Brain microvascular endothelial cell (primary cell): Measurements from ENCODE around the gene HOXA6.

ENCODE experiments used
- DNase-seq: peaks from one replicate; pipeline ENCODE4 v3.0.0-alpha.2; 2020
- H3K27ac ChIP-seq: fragments of 250-450 bp; sonication (Bioruptor Pico); 2 replicates; pipeline ENCODE4 v1.5.1; 2020; ENCODE audit warnings: mild to moderate bottlenecking, moderate library complexity
- H3K27me3 ChIP-seq: fragments of 250-450 bp; sonication (Bioruptor Pico); replicated peaks from 2 replicates; pipeline ENCODE4 v1.5.1; 2020; ENCODE audit warnings: mild to moderate bottlenecking
- H3K36me3 ChIP-seq: fragments of 250-450 bp; sonication (Bioruptor Pico); replicated peaks from 2 replicates; pipeline ENCODE4 v1.5.1; 2020; ENCODE audit warnings: mild to moderate bottlenecking
- H3K4me3 ChIP-seq: 2 replicates; pipeline ENCODE4 v1.5.1; 2011; ENCODE audit warnings: low read depth, mild to moderate bottlenecking, control low read depth, low read length, moderate library complexity
- in situ Hi-C: cut with HindIII; loops from 2 replicates; pipeline ENCODE4 v1.10.0; 2017; ENCODE audit warnings: low sequenced_read_pairs, low pct_ligation_motif_present
- TF ChIP-seq, protein P1 (sequence below): IDR thresholded peaks from 2 replicates; pipeline ENCODE4 v1.5.1; 2011; ENCODE audit warnings: low read depth, mild to moderate bottlenecking, moderate library complexity, low read length, control low read depth, inconsistent platforms; ENCODE audit errors: missing control alignments

HOXA6 gene

DNA sequence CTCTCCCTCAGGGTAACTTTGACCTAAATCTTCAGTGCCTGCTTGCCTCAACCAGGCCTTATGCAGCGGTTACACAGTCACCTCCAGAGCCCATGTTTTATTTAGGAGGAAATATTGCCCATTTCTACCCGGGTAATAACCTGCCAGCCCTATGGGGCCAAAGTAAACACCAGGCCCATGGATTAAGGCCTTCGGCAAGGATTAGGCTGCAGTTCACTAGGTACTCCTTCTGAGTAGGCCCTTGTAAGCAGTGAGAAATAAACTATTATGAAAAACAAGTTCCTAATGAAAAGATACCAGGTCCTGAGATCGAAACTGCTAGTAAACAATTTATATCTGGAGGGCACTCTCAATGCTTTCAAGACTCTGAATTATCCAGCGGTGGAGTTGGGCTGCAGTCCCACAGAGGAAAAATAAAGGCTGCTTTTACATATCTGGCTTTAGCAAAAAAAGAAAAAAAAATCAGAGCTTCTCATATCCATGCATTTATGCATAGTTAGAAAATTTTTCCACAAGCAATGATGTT, 30.3 kb upstream of the HOXA6 start:
- in situ Hi-C loops: no loop called here
- no peak overlapping the region for H3K27ac ChIP-seq
- H3K36me3 ChIP-seq: no peaks in the 10 kb centered on the region
- H3K4me3 ChIP-seq: no peak overlapping the region
- TF ChIP-seq, protein P1, sequence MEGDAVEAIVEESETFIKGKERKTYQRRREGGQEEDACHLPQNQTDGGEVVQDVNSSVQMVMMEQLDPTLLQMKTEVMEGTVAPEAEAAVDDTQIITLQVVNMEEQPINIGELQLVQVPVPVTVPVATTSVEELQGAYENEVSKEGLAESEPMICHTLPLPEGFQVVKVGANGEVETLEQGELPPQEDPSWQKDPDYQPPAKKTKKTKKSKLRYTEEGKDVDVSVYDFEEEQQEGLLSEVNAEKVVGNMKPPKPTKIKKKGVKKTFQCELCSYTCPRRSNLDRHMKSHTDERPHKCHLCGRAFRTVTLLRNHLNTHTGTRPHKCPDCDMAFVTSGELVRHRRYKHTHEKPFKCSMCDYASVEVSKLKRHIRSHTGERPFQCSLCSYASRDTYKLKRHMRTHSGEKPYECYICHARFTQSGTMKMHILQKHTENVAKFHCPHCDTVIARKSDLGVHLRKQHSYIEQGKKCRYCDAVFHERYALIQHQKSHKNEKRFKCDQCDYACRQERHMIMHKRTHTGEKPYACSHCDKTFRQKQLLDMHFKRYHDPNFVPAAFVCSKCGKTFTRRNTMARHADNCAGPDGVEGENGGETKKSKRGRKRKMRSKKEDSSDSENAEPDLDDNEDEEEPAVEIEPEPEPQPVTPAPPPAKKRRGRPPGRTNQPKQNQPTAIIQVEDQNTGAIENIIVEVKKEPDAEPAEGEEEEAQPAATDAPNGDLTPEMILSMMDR: no peak
- peaks cover 93% of the 10 kb centered on the region for H3K27me3 ChIP-seq
- no peak for DNase-seq

DNA sequence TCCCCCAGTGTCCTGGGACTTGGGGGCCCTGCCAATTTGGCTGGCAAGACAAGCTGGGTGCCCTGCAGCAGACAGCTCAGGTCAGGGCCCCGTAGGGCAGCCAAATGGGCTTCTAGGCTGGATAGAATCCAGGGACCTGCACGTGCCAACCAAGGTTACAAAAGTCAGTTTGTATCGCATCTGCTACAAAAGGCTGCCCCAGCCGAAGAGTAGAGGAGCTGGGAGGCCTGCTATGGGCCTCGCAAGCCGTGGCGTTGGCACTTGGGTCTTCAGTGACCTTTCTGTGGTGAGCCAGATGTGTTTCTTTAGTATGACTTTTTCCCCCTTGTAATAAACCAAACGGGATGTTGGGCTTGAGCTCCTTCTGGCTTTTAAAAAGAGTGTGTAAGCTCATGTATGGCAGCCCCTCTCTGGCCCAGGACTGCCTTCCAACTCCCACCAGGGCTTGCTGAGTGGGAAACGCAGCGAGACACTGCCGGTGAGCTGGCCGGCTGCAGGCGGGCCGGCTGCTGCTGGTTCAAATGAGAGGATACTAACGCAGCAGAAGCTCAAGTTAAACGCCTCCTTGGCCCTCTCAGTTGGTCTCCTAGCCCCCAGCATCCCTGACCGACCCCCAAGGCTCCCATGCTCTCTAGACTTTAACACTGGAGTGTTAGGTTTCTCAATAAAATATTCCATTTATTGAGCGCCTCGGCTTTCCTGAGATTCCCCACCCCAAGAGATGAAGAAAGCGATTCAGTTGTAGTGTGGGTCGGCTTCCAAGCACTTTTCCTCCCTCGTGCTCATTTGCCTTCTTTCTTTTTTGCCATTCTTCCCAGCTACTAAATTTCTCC, 29.6 kb upstream of the HOXA6 start:
- Histone ChIP-seq H3K4me3 (no peak overlapping the region), H3K27ac (no peak overlapping the region), H3K36me3 (no peaks in the 10 kb centered on the region), H3K27me3 (peaks cover 93% of the 10 kb centered on the region)
- DNase-seq: no peak
- TF ChIP-seq, protein P1: no peak
- in situ Hi-C loops: no loop called here

DNA sequence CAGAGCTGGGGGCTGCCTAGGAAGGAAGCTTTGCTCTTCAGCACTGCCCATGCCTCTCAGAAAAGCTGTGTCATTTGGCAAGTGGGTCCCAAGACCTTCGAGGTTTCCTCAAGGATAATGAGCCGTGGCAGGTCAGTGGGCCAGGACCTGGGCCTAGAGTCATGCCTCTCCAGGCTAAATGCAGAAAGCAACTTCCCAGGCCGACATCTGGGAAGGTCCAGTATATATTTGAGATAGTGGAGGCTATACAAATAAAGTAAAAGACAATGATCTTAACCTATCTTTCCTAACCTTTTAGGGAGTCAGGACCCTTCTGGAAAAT, 28.9 kb upstream of the HOXA6 start:
- in situ Hi-C loops: no loop called here
- no peak for DNase-seq
- no peak overlapping the region for H3K27ac ChIP-seq

DNA sequence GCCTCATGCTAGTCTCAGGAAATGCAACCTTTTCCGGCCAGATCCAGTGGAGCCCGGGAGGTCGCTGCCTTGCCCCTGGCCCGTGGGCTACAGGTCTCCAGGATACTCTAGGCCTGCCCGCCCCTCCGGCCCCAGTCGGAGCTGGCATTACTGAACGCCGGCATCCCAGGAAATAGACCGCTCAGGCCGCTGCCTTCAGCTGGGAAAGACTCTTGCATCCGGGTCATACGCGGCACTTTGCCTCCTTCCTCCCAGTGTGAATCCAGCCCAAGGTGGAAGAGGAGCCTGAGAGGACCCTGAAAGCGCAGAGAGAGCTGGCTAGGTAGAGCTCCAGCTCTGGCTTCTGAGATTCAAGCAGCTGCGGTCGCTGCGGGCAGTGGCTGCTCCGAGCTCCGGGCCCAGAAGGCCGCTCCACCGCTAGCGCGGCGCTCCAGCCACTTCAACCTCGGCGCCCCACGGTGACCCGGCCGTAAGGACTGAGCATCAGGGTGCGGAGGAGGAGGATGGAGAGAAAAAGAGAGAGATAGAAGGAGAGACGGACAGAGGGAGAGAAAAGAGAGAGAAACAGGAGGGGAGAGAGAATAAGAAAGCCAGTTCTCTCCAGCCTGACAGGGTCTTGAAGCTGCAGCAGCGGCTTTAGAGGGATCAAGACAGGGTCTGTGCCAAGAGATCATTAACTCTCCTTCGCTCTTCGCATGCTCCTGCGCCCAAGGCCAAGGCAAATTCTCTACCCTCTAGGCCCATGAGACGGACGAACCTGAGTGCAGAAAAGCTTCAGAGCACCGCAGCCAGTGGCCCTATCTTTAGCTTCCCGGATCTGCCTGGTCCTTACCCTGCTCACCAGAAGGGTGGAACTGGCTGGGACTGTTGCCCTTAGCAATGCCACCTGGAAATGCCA, 28.3 kb upstream of the HOXA6 start:
- Histone ChIP-seq H3K27ac (no peak overlapping the region), H3K4me3 (no peak overlapping the region), H3K27me3 (peaks cover 96% of the 10 kb centered on the region)

More for the DNA sequence above, 28.9 kb upstream of the HOXA6 start:
- Histone ChIP-seq H3K27me3 (peaks cover 95% of the 10 kb centered on the region), H3K36me3 (no peaks in the 10 kb centered on the region), H3K4me3 (no peak overlapping the region)
- TF ChIP-seq, protein P1: no peak

DNA sequence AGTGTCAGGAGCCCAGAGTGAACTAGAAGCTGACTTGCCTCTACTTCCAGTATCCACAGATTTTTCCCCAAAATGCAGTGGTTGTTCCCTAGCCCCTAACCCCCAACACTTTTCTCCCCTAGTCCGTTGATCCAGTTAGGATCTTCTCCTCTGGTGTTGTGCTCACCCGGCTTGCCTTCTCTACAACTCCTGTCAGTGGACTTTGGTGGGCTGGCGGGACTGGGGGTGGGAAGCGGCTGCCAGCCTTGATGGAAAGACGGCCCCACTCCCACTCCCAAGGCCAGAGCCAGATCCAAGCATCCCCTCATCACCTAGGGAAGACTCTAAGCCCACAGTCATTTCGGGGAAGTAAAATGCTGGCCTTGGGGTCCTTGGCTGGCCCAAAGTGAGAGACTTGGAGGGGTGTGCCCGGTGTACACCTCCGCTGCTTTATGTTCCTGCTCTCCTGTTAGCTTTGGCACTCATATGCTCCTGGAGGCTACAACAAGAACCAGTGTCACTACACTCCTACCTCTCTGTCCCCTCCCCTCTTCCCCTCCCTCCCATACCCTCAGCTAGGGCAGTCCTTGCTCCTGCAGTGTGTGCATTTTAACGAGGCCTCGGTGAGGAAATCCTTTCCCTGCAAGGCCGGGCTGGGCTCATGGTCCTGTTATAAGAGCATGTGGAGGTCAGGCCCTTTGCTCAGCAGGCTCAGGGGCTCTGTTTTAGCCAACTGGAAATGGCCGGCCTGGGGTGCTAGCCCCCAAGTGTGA, 27.5 kb upstream of the HOXA6 start:
- Histone ChIP-seq H3K4me3 (no peak overlapping the region), H3K27ac (no peak overlapping the region), H3K36me3 (no peaks in the 10 kb centered on the region), H3K27me3 (peaks cover 96% of the 10 kb centered on the region)
- DNase-seq: no peak
- TF ChIP-seq, protein P1: no peak
- in situ Hi-C loops: no loop called here

More for the DNA sequence above, 28.3 kb upstream of the HOXA6 start:
- TF ChIP-seq, protein P1: no peak
- no peaks in the 10 kb centered on the region for H3K36me3 ChIP-seq
- in situ Hi-C loops: no loop called here
- no peak for DNase-seq
